Measurements from ENCODE around the gene LAMP1.

The LAMP1 gene

DNA sequence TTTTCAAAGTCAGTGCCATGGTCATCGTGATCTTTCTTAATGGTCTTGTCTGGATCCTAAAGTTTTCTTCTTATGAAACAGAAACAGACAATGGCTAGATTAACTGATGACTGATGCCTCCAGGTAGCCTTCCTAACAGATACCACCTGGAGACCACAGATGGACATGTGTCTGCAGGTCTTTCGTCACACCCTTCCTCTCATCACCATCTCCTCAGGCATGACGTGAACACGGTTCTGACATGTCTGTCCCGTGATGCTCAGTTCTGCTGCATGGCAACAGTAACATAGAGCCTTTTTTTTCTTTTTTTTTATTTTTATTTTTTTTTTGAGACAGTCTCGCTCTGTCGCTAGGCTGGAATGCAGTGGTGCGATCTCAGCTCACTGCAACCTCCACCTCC lies 13.1 kb upstream of the LAMP1 start:
- no peak overlapping the region for H3K4me3 ChIP-seq (ENCODE audit: low read depth, low read length)
- DNase-seq (ENCODE audit: low read depth), result no peak
- TF ChIP-seq CTCF (IDR thresholded peaks at IDR 0.05; ENCODE audit: low read depth, low read length, missing control alignments), result no peak

- no peak for DNase-seq (ENCODE audit: low read depth)
- no peak overlapping the region for H3K4me3 ChIP-seq (ENCODE audit: low read depth, low read length)
- no peak for TF ChIP-seq CTCF (IDR thresholded peaks at IDR 0.05; ENCODE audit: low read depth, low read length, missing control alignments)
Observed at GRCh38 chr13:113288880-113289279, 8.2 kb upstream of the LAMP1 start.

GRCh38 chr13:113291129-113291528 lies 5.9 kb upstream of the LAMP1 start:
- DNase-seq (ENCODE audit: low read depth), result no peak
- no peak overlapping the region for H3K4me3 ChIP-seq (ENCODE audit: low read depth, low read length)
- TF ChIP-seq CTCF (IDR thresholded peaks at IDR 0.05; ENCODE audit: low read depth, low read length, missing control alignments), result no peak

DNA sequence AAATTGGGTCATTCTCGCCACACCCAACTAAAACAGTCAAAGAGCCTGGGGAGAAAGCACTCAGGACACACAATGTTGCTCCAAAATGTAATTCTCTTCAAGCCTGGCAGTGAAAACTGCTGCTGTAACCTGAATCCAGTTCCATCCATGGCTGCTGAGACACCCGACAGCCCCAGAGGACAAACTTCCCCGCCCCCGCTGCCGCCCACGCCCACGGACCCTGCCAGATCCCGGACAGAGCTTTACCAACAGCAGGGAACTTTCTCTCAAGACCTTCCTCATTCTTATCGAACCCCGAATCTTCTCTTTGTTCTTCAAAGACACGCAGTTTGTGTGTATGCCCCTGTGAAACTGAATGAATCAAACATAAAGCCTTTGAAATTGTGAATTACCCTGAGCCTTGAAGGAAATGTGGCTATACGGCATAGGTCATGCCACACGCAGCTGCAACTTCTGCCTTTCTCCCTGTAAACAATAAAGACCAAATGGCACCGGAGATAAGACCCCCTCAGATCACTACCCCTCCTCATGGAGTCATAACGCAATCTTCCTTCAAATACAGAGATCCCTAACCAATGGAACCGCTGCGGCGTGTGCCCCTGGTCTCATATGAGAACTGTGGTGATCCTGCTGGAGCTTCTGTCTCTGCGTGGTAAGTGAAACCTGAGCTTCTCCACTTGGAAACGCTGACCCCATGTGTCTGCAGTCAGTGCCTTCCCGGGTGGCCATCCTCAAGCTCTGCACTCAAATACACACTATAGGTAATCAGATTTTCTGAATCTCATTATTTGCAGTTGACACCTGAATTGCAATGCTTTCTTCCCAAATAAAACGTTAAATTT lies 4.8 kb upstream of the LAMP1 start:
- no peak for TF ChIP-seq CTCF (IDR thresholded peaks at IDR 0.05; ENCODE audit: low read depth, low read length, missing control alignments)
- H3K4me3 ChIP-seq (ENCODE audit: low read depth, low read length), result no peak overlapping the region
- no peak for DNase-seq (ENCODE audit: low read depth)

- H3K4me3 ChIP-seq (ENCODE audit: low read depth, low read length), result no peak overlapping the region
- no peak for DNase-seq (ENCODE audit: low read depth)
- no peak for TF ChIP-seq CTCF (IDR thresholded peaks at IDR 0.05; ENCODE audit: low read depth, low read length, missing control alignments)
Observed at GRCh38 chr13:113293686-113294085, 3.4 kb upstream of the LAMP1 start.

- H3K4me3 ChIP-seq (ENCODE audit: low read depth, low read length), result no peak overlapping the region
- TF ChIP-seq CTCF (IDR thresholded peaks at IDR 0.05; ENCODE audit: low read depth, low read length, missing control alignments), result no peak
- no peak for DNase-seq (ENCODE audit: low read depth)
Observed at GRCh38 chr13:113295776-113296175, 1.3 kb upstream of the LAMP1 start.

Measured in GM12864 (cell line).